Measurements from ENCODE around the gene MRPS18C. TPM values are rescaled to one million over a fixed set of nuclear protein-coding genes. Genes with fewer than 3 reads are reported as not detected.

Gene MRPS18C
- polyA plus RNA-seq, 1 donor = 40.4 TPM

Other genes starting within 250 kb of the MRPS18C start
- 14.7 TPM for gene COQ2, start 171.3 kb upstream of the MRPS18C start, polyA plus RNA-seq
- gene HPSE, start 121.2 kb upstream of the MRPS18C start, polyA plus RNA-seq = 2.3 TPM
- 12.3 TPM for gene HELQ, start 235 bp upstream of the MRPS18C start, polyA plus RNA-seq
- 17.6 TPM for gene ABRAXAS1, start 29.0 kb downstream of the MRPS18C start, polyA plus RNA-seq
- 17.0 TPM for gene GPAT3, start 80.0 kb downstream of the MRPS18C start, polyA plus RNA-seq

Measured in large intestine (tissue), 1 donor.